HEK293T (cell line): Measurements from ENCODE around the gene RTEL1.

ENCODE experiments used
- FOXM1 ChIP-seq: fragments of 450-650 bp; IDR thresholded peaks from 2 replicates; pipeline ENCODE4 v1.6.1; 2017; ENCODE audit warnings: mild to moderate bottlenecking, borderline replicate concordance
- NFRKB ChIP-seq: fragments of 450-650 bp; IDR thresholded peaks from 2 replicates; pipeline ENCODE4 v1.6.1; 2016; ENCODE audit warnings: mild to moderate bottlenecking, moderate library complexity

- no peak for TF ChIP-seq FOXM1
- no peak for TF ChIP-seq NFRKB
Observed at GRCh38 chr20:63680427-63680826, 22.3 kb downstream of the RTEL1 start.
